ENCODE results near the gene STRN3.

GRCh38 chr14:30925254-30925653 is 100.9 kb downstream of the STRN3 start:
- TF ChIP-seq CTCF (conservative IDR thresholded peaks at IDR 0.05; ENCODE audit: low read depth, low read length), result no peak
- no peak for TF ChIP-seq RCOR1 (IDR thresholded peaks at IDR 0.05; ENCODE audit: insufficient replicate concordance, low read length)
- no peak for TF ChIP-seq POLR2A (IDR thresholded peaks at IDR 0.05; ENCODE audit: low read depth, low read length)
- TF ChIP-seq MAZ (IDR thresholded peaks at IDR 0.05; ENCODE audit: borderline replicate concordance, low read depth, low read length), result no peak
- TF ChIP-seq FOS (IDR thresholded peaks at IDR 0.05; ENCODE audit: low read depth, low read length), result no peak
- no peak for TF ChIP-seq CEBPB (IDR thresholded peaks at IDR 0.05; ENCODE audit: low read depth, low read length)
- no peak for TF ChIP-seq RFX5 (IDR thresholded peaks at IDR 0.05; ENCODE audit: low read depth, low read length)

All from IMR-90 (cell line).